ENCODE data around the gene RALGPS2.

The RALGPS2 gene

GRCh38 chr1:178774263-178774662, 49.2 kb downstream of the RALGPS2 start:
- CTCF ChIA-PET = interaction anchor here (0.7 to 5.7 kb wide), 19 partner anchors 11 to 300 kb away, joined by 3 to 101 read pairs (median 4); no protein-coding TSS in a partner anchor
- DNase-seq (ENCODE audit: low read depth, low spot score) = no peak
- H3K4me3 ChIP-seq (ENCODE audit: low read depth, low read length) = no peak overlapping the region
- TF ChIP-seq, protein P1, sequence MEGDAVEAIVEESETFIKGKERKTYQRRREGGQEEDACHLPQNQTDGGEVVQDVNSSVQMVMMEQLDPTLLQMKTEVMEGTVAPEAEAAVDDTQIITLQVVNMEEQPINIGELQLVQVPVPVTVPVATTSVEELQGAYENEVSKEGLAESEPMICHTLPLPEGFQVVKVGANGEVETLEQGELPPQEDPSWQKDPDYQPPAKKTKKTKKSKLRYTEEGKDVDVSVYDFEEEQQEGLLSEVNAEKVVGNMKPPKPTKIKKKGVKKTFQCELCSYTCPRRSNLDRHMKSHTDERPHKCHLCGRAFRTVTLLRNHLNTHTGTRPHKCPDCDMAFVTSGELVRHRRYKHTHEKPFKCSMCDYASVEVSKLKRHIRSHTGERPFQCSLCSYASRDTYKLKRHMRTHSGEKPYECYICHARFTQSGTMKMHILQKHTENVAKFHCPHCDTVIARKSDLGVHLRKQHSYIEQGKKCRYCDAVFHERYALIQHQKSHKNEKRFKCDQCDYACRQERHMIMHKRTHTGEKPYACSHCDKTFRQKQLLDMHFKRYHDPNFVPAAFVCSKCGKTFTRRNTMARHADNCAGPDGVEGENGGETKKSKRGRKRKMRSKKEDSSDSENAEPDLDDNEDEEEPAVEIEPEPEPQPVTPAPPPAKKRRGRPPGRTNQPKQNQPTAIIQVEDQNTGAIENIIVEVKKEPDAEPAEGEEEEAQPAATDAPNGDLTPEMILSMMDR (IDR thresholded peaks at IDR 0.05; ENCODE audit: insufficient read depth, low read length, missing control alignments) = no peak
- POLR2A ChIA-PET = no interaction called here

DNA sequence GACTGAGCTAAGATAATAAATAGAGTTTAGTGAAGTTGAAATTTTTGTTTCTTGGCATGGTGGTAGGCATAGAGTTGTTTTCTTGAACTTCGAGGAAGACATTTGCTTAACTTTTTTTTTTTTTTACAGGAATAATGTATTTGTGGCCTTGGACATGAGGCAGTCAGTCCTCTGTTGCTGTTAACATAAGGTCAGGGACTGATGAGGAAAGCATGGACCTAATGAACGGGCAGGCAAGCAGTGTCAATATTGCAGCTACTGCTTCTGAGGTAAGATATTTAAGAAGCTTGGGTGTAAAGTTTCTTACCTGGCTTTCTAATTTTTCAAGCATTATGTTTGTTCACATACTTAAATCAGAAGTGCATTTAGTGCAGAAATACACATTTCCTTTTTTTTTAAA, 51.5 kb downstream of the RALGPS2 start:
- DNase-seq (ENCODE audit: low read depth, low spot score) = no peak
- ChIA-PET POLR2A (no interaction called here), CTCF (interaction anchor here (1.2 to 5.7 kb wide), 3 partner anchors 12 to 234 kb away, joined by 3 to 101 read pairs (median 8); no protein-coding TSS in a partner anchor)
- no peak overlapping the region for H3K4me3 ChIP-seq (ENCODE audit: low read depth, low read length)
- TF ChIP-seq, protein P1 (IDR thresholded peaks at IDR 0.05; ENCODE audit: insufficient read depth, low read length, missing control alignments) = no peak

GRCh38 chr1:178781533-178782330, 56.7 kb downstream of the RALGPS2 start:
- no peak overlapping the region for H3K4me3 ChIP-seq (ENCODE audit: low read depth, low read length)
- POLR2A ChIA-PET = no interaction called here
- TF ChIP-seq, protein P1 (IDR thresholded peaks at IDR 0.05; ENCODE audit: insufficient read depth, low read length, missing control alignments) = no peak
- DNase-seq (ENCODE audit: low read depth, low spot score) = no peak
- CTCF ChIA-PET = interaction anchor here (0.6 to 2.8 kb wide), 6 partner anchors 11 to 248 kb away, joined by 3 to 11 read pairs (median 5); no protein-coding TSS in a partner anchor

- ChIA-PET CTCF (interaction anchor here (1.2 to 2.8 kb wide), 4 partner anchors 11 to 242 kb away, joined by 4 to 8 read pairs (median 6); no protein-coding TSS in a partner anchor), POLR2A (no interaction called here)
- no peak for DNase-seq (ENCODE audit: low read depth, low spot score)
- no peak overlapping the region for H3K4me3 ChIP-seq (ENCODE audit: low read depth, low read length)
- TF ChIP-seq, protein P1 (IDR thresholded peaks at IDR 0.05; ENCODE audit: insufficient read depth, low read length, missing control alignments) = no peak
These were observed 59.1 kb downstream of the RALGPS2 start for GRCh38 chr1:178784131-178784536.

- ChIA-PET POLR2A (no interaction called here), CTCF (interaction anchor here (0.6 to 1.5 kb wide), 3 partner anchors 11 to 250 kb away, joined by 3 read pairs; no protein-coding TSS in a partner anchor)
- TF ChIP-seq, protein P1 (IDR thresholded peaks at IDR 0.05; ENCODE audit: insufficient read depth, low read length, missing control alignments) = no peak
- H3K4me3 ChIP-seq (ENCODE audit: low read depth, low read length) = no peak overlapping the region
- DNase-seq (ENCODE audit: low read depth, low spot score) = no peak
These were observed 67.3 kb downstream of the RALGPS2 start for GRCh38 chr1:178792394-178792793.

- ChIA-PET POLR2A (no interaction called here), CTCF (interaction anchor here (0.7 to 1.4 kb wide), 3 partner anchors 28 to 253 kb away, joined by 3 to 4 read pairs (median 3); no protein-coding TSS in a partner anchor)
- TF ChIP-seq, protein P1 (IDR thresholded peaks at IDR 0.05; ENCODE audit: insufficient read depth, low read length, missing control alignments) = no peak
- no peak for DNase-seq (ENCODE audit: low read depth, low spot score)
- no peak overlapping the region for H3K4me3 ChIP-seq (ENCODE audit: low read depth, low read length)
These were observed 71.0 kb downstream of the RALGPS2 start for GRCh38 chr1:178796013-178796412.

Measured in AG04449 (cell line).